RCC 7860 (cell line): ENCODE measurements around the gene UXS1.

ENCODE experiments used
- DNase-seq: peaks from one replicate; pipeline ENCODE4 v3.0.0-alpha.2; 2015; ENCODE audit warnings: low spot score
- FAIRE-seq: peaks from 2 replicates; lab custom pipeline; 2012; peaks lifted over from hg19 to GRCh38; lab: Jason Lieb, UNC

UXS1 gene

DNA sequence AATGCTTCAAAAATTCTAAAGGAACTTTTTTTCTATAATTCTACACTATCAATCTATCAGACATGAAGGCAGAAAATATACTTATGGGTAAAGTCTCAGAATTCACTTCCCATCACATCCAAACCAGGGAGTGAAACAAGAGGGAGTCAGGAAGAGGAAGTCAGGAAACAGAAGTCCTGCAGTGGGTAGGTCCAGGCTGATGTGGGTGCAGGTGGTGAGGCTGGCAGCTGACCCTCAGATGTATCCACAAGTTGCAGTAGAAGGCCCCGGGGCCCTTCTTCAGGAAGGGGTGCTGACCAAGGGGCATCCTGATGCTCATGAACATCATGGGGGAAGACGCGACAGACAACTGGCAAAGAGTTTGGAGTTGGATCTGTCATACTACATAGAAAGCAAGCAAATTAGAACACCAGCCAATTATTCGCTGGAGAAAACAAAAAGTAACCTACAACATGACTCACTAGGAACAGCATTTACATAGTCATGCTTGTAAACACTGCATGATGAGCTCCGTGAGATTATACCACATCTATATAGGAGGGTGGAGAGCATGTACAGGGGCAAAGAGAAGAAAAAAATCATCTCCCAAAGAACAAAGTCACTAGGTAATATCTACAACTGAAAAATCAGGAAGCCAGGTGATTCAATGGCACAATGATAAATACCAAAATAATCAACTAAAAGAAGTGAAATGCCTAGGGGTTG, 4.2 kb downstream of the UXS1 start:
- FAIRE-seq, result no peak
- no peak for DNase-seq

DNA sequence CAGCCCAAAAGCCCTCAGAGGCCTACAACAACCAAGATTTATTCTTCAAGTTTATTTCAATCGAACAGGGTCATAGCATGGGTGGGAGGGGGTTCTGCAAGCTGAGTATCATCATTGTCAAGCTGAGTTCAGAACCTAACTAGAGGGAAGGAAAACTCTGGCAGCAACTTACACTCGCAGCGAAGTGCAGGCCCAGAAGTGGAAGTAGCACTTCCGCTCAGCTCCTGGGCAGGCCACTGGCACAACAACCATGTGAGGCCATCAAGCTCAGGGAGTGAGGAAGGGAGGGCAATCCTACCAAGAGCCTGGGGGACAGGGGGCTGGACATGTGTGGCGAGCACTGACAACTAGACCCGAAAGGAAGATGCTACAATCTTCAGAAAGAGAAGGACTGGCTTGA, 4.8 kb downstream of the UXS1 start:
- DNase-seq, result no peak
- no peak for FAIRE-seq

DNA sequence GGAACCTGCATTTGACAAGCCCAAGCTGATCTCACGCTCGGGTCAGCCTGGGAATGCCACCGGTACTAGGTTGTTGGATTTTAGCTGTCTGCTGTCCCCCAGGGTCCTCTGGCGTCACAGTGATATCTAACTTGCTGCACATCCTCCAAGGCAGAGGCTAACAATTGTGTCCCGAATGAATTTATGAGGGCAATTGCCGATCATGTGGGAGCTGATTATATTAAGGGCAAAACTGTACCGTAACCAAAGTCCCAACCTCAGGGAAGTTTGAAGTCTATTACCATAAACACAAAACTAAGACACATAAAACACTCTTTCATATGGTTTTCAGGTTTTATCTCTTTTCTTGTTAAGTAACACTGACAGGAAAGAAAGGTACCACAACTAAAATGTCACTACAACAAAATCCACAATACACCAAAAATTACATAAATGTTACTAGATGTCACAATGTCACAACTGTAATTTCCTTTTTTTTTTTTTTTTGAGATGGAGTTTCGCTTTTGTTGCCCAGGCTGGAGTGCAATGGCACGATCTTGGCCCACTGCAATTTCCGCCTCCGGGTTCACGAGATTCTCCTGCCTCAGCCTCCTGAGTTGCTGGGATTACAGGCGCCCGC, 6.7 kb downstream of the UXS1 start:
- FAIRE-seq (no peak), DNase-seq (no peak)

DNA sequence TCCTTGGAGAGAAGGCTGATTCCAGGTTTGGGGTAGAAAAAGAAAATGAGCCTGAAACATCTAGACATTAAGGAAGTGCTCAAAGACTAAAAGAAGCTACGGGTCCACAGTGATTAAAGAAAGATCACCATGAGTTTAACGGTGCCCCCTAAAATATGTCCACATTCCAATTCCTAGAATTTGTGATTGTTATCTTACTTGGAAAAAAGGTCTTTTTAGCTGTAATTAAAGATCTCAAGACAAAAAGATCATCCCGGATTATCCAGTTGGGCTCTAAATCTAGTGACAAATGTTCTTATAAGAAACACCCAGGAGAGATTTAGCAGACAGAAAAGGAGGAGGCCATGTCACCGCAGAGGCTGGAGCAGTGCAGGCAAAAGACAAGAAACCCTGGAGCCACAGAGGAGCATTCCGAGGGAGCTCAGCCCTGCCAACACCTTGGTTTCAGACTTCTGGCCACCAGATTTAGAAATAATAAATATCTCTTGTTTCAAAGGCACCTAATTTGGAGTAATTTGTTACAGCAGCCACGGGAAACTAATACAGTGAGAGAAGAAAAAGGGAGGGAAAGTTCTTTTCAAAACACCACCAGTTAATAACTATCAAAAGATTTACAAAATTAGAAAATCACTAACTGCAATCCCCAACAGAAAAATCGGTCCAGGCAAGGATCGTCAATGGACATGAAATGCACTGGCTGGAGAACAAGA, 8.5 kb downstream of the UXS1 start:
- FAIRE-seq (no peak), DNase-seq (no peak)

DNA sequence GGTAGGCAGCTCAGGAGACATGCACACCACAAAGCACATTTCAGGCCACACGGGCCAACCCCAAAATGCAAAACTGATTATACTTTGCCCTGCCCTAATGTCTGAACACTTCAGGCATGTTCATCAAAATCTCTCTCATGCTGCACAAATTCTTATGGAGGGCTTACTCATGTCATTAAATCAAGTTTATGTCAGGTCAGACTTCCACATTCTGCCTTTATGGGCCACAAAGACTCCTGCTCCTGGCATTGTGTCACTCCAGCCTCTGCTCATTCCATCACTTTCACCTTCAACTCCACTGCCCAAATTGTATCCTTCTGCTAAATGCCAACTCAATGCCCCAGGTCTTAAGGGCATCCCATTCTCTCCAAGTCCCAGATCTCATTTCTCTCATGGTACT, 9.2 kb downstream of the UXS1 start:
- no peak for DNase-seq
- no peak for FAIRE-seq

DNA sequence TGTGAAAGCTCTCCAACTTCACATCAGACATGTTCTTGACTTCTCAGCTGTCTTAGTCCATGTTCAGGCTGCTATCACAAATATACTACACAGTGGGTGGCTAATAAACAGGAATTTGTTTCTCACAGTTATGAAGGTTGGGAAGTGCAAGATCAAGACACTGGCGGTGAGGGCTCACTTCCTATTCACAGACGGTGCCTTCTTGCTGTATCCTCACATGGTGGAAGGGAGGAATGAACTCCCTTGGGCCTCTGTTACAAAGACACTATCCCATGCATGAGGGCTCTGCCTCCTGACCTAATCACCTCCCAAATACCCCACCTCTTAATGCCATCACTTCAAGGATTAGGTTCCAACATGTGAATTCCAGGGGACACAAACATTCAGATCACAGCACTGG, 9.7 kb downstream of the UXS1 start:
- DNase-seq (no peak), FAIRE-seq (no peak)

DNA sequence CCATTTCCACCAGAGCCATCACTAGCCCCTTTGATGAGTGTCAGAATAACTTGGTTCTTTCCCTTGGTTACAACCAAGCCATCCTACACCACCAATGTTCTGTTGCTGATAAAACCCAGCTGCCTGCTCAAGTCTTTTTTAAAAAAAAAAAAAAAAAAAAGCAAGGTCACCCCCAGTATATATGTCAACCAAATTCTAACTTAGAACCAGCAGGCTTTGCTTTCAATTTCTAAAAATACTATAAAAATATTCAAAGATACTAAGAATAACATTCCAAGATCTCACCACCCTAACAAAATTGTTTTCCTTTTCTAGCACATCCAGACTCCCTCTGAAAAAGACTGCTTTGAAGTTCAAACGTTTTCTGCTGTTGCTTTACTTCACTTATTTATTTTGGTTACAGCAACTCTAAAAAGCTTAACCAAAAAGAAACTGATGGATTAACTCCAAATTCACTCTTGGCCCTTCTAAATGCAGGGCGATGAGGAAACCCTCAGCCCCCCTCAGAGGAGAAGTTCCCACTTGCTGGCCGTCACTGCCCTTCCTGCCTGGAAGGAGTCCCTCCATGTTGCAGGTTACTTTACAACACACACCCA, 10.9 kb downstream of the UXS1 start:
- no peak for FAIRE-seq
- DNase-seq, result no peak

DNA sequence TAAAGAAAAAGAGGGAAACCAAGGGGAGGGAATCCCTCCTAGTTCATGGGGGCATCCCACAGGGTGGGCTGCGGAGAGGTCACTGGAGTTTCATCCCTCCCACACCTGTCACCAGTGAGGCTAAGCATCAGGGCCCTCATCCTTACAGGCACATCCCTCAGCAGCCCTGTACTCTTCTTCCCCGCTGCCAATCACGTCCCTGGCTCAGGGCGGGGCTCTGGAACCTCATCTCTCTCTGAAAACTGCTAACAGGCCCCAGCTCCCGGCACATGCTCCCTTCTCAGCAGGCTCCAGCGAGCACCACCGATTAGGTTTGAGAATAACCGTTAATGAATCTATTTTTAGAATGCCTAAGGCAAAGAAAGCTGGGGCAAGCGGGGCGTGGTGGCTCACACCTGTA, 13.0 kb downstream of the UXS1 start:
- no peak for FAIRE-seq
- DNase-seq, result no peak

DNA sequence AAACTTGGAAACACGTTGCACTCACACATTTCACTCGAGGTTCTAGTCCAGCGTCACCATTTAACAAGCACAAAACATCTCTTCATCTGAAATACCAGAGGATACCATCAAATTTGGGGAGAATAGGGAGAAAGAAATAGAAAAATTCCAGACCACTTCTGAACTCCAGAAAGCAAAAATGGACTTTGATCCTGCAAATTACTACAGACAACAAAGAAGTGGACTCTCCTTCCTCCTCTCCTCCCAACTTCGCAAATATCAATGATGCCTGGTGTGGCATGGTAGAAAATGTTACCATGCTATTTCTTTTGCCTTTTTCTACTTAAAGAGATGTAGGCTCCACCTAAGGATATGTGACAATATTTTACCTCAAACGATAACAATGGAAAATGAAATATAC, 13.5 kb downstream of the UXS1 start:
- FAIRE-seq, result no peak
- no peak for DNase-seq

DNA sequence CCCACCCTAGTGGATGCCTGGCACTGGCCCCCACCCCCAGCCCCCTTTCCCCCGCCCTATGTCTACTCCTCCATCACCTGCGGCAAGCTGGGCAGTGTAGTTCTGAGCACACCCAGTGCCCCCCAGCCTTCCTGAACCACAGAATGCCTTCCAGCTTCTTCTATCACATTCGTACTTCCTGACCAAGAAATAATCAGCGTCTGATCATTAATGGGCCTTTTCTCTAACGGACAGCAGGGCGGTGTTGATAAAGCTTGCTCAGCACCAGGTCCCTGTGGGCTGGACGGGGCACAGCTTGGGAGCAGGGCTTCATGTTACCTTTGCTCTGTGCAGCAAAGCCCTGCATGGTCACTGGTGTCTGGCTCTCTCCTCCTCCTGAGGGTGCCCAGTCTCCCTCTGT, 15.4 kb downstream of the UXS1 start:
- DNase-seq, result no peak
- FAIRE-seq, result no peak

DNA sequence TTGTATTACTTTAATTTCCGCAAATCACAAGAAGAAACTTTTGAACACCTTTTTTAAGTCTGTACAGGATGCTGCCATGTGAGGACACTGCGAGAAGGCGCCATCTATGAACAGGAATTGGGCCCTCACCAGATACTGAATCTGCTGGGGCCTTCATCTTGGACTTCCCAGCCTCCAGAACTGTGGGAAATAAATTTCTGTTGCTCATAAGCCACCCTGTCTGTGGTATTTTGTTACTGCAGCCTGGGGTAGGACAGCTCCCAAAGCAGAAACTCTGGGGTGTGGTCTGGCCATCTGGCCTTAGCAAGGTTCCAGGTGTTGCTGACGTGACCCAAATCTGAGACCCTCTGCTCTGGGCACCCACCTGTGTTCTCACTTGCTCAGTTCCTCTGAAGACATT, 16.5 kb downstream of the UXS1 start:
- FAIRE-seq (no peak), DNase-seq (no peak)

DNA sequence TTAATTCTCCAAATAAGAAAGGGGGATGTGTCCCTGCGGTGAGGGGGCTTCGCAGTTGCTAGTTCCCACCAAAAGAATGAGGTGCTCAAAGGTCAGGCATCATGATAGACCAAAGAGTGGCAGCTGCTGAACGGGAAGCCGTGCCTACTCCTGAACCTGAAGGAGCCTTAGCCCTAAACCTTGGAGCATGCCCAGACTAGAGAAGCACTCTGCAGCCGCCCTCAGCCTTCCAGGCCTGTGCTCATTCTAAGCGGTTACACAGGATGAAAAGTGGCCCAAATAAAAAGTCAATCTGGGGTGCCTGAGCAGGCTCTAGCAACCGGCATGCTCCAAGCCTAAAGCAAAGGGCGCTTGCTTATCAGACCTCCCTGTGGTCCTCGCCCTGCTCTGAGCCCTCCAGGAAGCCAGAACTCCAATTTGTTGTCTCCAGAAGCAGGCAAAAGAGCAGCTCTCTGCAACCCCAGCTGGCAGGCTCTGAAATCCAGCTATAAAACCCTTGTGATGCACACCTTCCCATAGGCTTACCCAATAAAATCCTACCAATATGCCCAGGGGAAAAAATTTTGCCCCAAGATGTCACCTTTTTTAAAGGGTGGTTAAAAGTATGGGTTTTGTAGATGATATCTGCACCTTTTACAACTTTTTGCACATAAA, 17.5 kb downstream of the UXS1 start:
- FAIRE-seq (no peak), DNase-seq (no peak)

DNA sequence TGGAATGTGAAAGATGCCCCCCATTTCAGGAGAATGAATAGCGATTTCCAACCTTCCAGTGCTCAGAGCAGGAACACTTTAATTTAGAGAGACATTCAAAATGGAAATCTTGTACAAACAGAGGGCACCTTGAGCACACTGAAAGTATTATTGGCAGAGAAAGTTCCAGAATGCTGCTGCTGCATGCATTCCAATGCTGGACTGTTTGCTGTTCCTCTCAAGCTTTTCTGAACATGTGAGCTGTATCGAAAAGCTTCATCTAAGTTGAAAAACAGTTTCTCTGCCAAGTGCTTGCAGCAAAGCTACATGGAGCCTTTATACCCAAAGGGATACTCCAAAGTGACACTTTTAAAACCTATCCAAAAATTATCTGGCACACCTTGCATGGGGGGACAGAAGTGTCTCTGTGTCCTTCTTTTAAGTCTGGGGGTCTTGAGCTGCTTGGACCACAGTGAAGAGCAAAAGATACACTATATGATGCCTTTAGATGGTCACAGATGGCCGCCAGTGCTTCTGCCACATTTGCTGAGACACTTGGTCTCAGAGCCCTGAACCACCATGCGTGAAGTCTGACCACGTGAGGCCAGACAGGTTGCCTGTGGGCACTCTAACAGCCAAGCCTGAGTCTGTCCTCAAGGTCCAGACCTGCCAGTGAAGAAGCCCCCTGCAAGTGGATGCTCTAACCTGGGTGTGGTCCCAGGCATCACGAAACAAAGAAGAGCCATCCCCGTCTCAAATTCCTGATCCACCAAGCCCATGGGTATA, 18.8 kb downstream of the UXS1 start:
- FAIRE-seq, result no peak

DNA sequence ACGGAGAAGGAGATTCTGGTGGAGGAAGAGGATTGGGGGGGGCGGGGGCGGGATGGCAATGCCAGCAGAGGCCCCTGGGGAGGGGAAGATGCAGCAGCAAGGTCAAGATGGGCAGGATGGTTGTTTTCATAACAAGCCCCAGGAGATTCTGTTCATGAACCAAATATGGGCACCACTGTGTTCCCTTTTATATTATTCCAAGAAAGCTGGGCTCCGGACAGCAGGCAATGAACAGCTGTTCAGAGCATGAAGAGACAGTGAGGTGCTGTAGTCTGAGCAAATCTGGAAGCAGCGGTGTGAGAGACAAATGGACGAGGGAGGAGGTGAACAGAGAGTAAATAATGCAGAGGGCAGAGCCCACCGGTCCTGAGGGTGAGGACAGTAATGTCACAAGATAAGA, 20.0 kb downstream of the UXS1 start:
- no peak for FAIRE-seq
- no peak for DNase-seq

More for the DNA sequence above, 18.8 kb downstream of the UXS1 start:
- no peak for DNase-seq

DNA sequence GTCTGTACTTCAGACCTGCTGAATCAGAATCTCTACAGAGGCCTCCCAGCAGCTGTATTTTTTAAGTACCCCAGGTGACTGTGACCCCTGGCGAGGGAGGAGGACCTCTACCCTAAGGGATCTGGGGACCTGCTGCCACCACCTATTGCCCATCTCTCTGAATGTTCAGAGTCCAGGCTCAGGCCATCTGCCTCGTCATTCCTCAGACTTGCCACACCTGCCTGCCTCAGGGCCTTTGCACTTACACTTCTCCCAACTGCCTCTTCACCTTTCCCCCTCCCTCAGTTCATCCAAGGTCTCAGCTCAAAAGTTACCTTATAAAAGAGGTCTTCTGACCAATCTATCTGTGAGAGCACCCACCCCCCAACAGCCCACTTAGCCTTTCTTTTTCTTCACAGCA, 21.5 kb downstream of the UXS1 start:
- FAIRE-seq (no peak), DNase-seq (no peak)

DNA sequence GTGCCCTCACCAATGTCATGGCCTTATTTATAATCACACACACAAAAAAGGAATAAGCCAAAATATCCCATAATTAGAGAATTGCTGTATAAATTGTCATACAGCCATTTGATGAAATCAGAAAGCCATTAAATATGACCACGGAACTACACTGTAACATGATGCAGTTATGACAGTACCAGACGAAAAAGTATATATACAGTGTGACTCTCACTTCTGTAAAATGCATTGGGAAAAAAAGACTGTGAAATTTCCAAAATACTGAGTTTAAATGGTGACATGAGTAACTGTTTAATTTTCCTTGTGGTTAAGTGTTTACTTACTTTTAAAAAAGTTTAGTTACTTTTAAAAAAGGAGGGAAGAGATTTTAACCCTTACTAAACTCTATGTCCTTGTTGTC, 25.4 kb downstream of the UXS1 start:
- no peak for FAIRE-seq
- no peak for DNase-seq

DNA sequence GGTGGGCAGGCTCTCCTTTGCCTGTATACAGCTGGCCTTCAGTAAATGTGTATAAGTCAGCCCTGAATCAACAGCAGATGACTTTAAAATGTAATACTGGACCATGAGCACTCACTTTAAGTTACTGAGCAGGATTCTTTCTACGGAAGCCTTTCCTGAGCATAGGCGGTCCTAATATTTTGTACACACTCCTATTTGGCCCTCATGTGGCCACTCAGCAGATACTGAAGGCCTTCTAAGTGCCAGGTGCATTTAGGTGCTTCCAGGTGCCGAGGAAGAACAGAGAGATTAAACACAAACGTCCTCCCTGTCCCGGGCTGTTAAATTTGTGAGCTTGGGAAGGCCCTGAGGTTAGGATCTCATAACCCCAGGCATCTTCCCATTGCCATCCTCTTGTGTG, 27.0 kb downstream of the UXS1 start:
- FAIRE-seq (no peak), DNase-seq (no peak)

DNA sequence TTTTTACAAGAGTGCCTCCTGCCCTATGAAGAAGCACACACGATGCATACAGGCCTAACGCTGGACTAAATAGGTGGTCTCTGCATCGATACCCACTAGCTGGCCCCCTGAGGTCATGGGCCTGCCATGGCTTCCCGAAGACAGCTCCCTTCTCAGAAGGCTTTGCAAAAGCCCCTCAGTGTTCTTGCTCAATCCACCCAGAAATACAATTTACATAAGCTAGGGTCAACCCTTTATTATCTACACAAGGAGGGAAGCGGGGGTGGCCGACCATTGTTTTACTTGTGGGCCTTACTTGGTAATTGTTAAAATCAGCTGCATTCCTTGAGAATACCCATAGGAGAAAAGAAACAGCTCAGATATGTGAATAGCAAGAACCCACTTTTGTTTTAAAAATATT, 28.5 kb downstream of the UXS1 start:
- FAIRE-seq (no peak), DNase-seq (no peak)

DNA sequence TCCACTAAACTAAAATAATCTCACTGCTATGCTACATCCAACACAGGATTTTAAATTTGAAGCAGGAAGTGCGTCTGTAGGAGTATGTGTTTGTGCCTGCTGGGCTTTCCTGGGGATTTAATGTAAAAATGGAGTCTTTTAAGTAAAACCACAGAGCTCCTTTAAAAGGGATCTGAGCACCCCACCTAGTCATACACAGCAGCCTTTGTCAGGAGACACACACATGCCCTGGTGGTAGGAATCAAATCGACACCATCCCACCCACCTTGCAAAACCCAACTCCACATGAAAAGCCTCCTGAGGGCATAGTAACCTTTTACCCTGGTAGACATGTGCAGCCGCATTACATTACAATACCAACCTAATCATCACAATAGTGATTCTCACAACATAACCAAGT, 29.1 kb downstream of the UXS1 start:
- FAIRE-seq, result no peak
- DNase-seq, result no peak

DNA sequence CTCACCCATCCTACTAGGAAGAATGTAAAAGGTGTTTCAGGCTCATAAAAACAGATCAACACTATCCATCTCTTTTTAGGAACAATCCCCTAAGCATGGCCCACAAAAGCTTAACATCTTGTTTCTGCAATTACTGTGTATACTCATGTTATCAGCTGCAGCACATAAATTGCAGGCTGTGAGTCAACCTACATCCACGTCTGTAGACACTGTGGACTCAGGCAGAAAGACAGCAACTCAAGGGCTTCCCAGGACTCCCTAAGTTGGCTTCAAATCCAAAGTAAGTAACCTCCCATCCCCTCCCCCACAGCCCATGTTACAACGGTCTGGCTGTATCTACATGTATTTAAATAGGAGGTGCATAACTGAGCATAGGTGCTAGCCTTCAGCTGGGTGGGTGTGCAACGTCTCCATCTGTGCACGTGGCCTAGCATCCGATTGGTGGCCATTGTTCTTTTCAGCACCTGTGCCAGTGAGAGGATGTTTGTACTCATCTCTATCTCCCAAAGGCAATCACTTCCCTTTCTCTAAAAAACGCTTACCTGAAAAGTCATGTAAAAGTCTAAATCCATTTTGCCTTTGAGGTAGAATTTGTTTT, 30.1 kb downstream of the UXS1 start:
- no peak for FAIRE-seq
- peak; percentile 42 for DNase-seq
